K562 (cell line): Measurements from ENCODE around the gene MAN2A1. TPM values are rescaled to one million over a fixed set of nuclear protein-coding genes. Genes with fewer than 3 reads are reported as not detected.

Source experiments
- HDAC2 ChIP-seq: fragments of 450-650 bp; IDR thresholded peaks from 2 replicates; pipeline ENCODE4 v1.6.1; 2016; ENCODE audit warnings: mild to moderate bottlenecking
- KLF1 ChIP-seq: fragments of 450-650 bp; IDR thresholded peaks from 2 replicates; pipeline ENCODE4 v1.6.1; 2016; ENCODE audit warnings: missing genetic modification characterization, missing compliant biosample characterization
- KLF16 ChIP-seq: IDR thresholded peaks from 2 replicates; pipeline ENCODE4 v1.6.1; 2016; ENCODE audit warnings: antibody characterized with exemption
- SMARCA4 ChIP-seq: fragments of 450-650 bp; IDR thresholded peaks from 2 replicates; pipeline ENCODE4 v1.6.1; 2016
- YY1 ChIP-seq, 3 experiments: IDR thresholded peaks; 2 replicates each; pipeline ENCODE4 v1.6.1; 2011; ENCODE audit warnings: low read length in 2 of 3, mild to moderate bottlenecking in 2 of 3, moderate library complexity in 2 of 3, borderline replicate concordance in 1 of 3, control low read depth in 1 of 3, low read depth in 1 of 3; ENCODE audit not compliant: insufficient read depth in 3 of 3, insufficient replicate concordance in 2 of 3, control insufficient read depth in 1 of 3, insufficient read length in 1 of 3; ENCODE audit errors: extremely low read depth in 1 of 3
- polyA plus RNA-seq, 8 experiments: library from polyadenylated mRNA; depleted of rRNA in 4 of 8; stranded (reverse) in 5 of 8; unstranded in 3 of 8; fragments of >200 nt; fragmentation: Nextera tagmentation in 2 of 8; fragmentation: Illumina TruSeq in 1 of 8; extraction: Ambion mirVana in 2 of 8; extraction: Trizol in 1 of 8; gene quantifications; 2 replicates each; pipeline versions ENCODE4 v1.2.1 to v1.2.3, GENCODE V29; 2011 to 2014; ENCODE audit warnings: inconsistent platforms in 1 of 8, missing spikeins in 1 of 8
- total RNA-seq, 7 experiments: library from RNA; depleted of rRNA in 6 of 7; stranded (reverse); fragments of >200 nt in 6 of 7; fragmentation: Illumina TruSeq in 2 of 7; extraction: Trizol in 2 of 7; gene quantifications; 2 replicates each; pipeline versions ENCODE4 v1.2.1 to v1.2.3, GENCODE V29; 2011 to 2021; ENCODE audit warnings: low replicate concordance in 1 of 7
- TF ChIP-seq, protein P1 (sequence below): sonication (generic); formaldehyde crosslinking; IDR thresholded peaks from 2 replicates; pipeline ENCODE4 v1.8.0; 2022; ENCODE audit warnings: missing genetic modification reagents, mild to moderate bottlenecking, moderate library complexity, borderline replicate concordance
- TF ChIP-seq, protein P2 (sequence below): IDR thresholded peaks from 3 replicates; pipeline ENCODE4 v1.6.1; 2011; ENCODE audit warnings: borderline replicate concordance, mild to moderate bottlenecking, moderate library complexity; ENCODE audit not compliant: insufficient read length; ENCODE audit errors: extremely low read depth

The MAN2A1 gene
- total and polyA plus RNA-seq, 9 of the 15 experiments (the other 6 are each of a cell fraction or from before 2014, with no cell fraction given): 5.2 to 32.0 (median 19.8) TPM

DNA sequence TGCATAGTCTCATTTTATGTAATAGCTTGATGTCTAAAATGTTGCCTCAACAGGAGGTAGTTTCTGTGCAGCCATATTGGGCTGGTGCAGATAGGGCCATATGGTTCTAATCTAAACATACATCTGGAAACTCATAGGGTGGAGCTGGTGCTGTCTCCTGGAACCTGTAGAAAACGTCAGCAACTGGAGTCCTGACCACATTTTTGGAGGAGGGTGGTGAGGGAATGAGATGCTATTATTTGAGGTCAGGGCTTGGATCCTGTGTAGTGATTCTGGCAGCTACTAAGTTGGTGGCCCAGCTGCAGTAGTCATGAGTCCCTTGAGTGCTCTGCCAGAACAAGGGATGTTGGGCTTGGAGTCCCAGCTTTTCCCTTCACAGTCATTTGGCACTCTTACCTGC lies 14.1 kb downstream of the MAN2A1 start (continued):
- TF ChIP-seq, protein P1, sequence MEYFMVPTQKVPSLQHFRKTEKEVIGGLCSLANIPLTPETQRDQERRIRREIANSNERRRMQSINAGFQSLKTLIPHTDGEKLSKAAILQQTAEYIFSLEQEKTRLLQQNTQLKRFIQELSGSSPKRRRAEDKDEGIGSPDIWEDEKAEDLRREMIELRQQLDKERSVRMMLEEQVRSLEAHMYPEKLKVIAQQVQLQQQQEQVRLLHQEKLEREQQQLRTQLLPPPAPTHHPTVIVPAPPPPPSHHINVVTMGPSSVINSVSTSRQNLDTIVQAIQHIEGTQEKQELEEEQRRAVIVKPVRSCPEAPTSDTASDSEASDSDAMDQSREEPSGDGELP (CRISPR knock-in tag): peak; percentile 75
- TF ChIP-seq SMARCA4 (peak; percentile 88), YY1 (IDR thresholded peaks at IDR 0.05; ENCODE audit: borderline replicate concordance in 1 of 3, control insufficient read depth in 1 of 3, extremely low read depth in 1 of 3, insufficient read depth in 3 of 3, insufficient read length in 1 of 3, insufficient replicate concordance in 2 of 3, low read depth in 1 of 3, low read length in 2 of 3) (peak in 1 of 3 experiments; percentile 82), KLF16 (peak; percentile 83), KLF1 (tag) (peak; percentile 54; the same call in 1 of the 2 replicates), HDAC2 (peak; percentile 55; the same call in 1 of the 2 replicates)
- TF ChIP-seq, protein P2, sequence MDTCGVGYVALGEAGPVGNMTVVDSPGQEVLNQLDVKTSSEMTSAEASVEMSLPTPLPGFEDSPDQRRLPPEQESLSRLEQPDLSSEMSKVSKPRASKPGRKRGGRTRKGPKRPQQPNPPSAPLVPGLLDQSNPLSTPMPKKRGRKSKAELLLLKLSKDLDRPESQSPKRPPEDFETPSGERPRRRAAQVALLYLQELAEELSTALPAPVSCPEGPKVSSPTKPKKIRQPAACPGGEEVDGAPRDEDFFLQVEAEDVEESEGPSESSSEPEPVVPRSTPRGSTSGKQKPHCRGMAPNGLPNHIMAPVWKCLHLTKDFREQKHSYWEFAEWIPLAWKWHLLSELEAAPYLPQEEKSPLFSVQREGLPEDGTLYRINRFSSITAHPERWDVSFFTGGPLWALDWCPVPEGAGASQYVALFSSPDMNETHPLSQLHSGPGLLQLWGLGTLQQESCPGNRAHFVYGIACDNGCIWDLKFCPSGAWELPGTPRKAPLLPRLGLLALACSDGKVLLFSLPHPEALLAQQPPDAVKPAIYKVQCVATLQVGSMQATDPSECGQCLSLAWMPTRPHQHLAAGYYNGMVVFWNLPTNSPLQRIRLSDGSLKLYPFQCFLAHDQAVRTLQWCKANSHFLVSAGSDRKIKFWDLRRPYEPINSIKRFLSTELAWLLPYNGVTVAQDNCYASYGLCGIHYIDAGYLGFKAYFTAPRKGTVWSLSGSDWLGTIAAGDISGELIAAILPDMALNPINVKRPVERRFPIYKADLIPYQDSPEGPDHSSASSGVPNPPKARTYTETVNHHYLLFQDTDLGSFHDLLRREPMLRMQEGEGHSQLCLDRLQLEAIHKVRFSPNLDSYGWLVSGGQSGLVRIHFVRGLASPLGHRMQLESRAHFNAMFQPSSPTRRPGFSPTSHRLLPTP: no peak
- TF ChIP-seq, all 486 proteins: peak for 99
